Measurements from ENCODE around the gene HEBP2. TPM values are rescaled to one million over a fixed set of nuclear protein-coding genes. Genes with fewer than 3 reads are reported as not detected.
"Not testable (repeated sequence)": the region's sequence is repeated elsewhere in the genome, so short reads cannot be mapped to it uniquely, and the experiment has no call there.

The HEBP2 gene
- total RNA-seq, 2 experiments from 2014 or later = 14.0 to 36.2 TPM

DNA sequence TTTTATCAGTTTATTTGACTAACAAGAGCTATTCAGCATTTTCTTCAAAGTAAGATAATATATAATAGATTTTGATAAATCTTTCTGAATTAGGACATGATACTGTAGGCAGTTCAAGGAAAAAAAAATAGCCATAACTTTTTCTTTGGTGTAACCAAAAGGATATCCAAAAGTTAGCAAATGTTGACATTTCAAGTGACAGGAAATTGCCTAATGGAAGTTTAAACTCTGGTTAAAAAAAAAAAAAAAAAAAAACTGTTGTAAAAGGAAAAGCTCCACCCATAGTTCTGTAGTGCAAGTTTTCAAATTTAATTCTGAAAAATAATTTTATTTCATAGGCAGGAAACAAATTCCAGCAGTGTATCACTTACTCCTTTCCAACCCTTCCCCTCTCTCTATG, 18.8 kb downstream of the HEBP2 start:
- TF ChIP-seq, protein P1, sequence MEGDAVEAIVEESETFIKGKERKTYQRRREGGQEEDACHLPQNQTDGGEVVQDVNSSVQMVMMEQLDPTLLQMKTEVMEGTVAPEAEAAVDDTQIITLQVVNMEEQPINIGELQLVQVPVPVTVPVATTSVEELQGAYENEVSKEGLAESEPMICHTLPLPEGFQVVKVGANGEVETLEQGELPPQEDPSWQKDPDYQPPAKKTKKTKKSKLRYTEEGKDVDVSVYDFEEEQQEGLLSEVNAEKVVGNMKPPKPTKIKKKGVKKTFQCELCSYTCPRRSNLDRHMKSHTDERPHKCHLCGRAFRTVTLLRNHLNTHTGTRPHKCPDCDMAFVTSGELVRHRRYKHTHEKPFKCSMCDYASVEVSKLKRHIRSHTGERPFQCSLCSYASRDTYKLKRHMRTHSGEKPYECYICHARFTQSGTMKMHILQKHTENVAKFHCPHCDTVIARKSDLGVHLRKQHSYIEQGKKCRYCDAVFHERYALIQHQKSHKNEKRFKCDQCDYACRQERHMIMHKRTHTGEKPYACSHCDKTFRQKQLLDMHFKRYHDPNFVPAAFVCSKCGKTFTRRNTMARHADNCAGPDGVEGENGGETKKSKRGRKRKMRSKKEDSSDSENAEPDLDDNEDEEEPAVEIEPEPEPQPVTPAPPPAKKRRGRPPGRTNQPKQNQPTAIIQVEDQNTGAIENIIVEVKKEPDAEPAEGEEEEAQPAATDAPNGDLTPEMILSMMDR (conservative IDR thresholded peaks at IDR 0.05; ENCODE audit: low read length) = no peak
- no peak for TF ChIP-seq EZH2phosphoT487 (IDR thresholded peaks at IDR 0.05; ENCODE audit: borderline replicate concordance, low read depth, low read length)
- intact Hi-C loops (cut with micrococcal nuclease; ENCODE audit: unreplicated experiment) = no loop called here
- ChIA-PET CTCF (ENCODE audit: unreplicated experiment) (no interaction called here), POLR2A (interaction anchor here (0.6 to 1.0 kb wide), 3 partner anchors 83 to 442 kb away, joined by 3 to 4 read pairs (median 3); no protein-coding TSS in a partner anchor)
- Histone ChIP-seq H3K4me2 (ENCODE audit: low read length) (no peak overlapping the region), H2AFZ (ENCODE audit: low read length) (no peak overlapping the region), H3K4me3 (ENCODE audit: low read depth, low read length, poor library complexity, severe bottlenecking) (no peak overlapping the region), H3K36me3 (ENCODE audit: insufficient read depth, low read length) (no peaks in the 10 kb centered on the region), H3K27ac (ENCODE audit: low read depth, low read length, poor library complexity, severe bottlenecking) (no peak overlapping the region), H3K4me1 (ENCODE audit: insufficient read depth, low read length, poor library complexity, severe bottlenecking) (no peaks in the 10 kb centered on the region), H3K9me2 (ENCODE audit: insufficient read depth, low read length) (no peaks in the 10 kb centered on the region), H3K79me2 (ENCODE audit: insufficient read depth, low read depth, low read length) (no peaks in the 10 kb centered on the region), H3K9me3 (ENCODE audit: low read length) (no peaks in the 10 kb centered on the region), H4K20me1 (ENCODE audit: insufficient read depth, low read length) (no peaks in the 10 kb centered on the region)
- no peak for DNase-seq (ENCODE audit: low spot score)
- BruUV-seq (replicated peaks) = no TSS peak

DNA sequence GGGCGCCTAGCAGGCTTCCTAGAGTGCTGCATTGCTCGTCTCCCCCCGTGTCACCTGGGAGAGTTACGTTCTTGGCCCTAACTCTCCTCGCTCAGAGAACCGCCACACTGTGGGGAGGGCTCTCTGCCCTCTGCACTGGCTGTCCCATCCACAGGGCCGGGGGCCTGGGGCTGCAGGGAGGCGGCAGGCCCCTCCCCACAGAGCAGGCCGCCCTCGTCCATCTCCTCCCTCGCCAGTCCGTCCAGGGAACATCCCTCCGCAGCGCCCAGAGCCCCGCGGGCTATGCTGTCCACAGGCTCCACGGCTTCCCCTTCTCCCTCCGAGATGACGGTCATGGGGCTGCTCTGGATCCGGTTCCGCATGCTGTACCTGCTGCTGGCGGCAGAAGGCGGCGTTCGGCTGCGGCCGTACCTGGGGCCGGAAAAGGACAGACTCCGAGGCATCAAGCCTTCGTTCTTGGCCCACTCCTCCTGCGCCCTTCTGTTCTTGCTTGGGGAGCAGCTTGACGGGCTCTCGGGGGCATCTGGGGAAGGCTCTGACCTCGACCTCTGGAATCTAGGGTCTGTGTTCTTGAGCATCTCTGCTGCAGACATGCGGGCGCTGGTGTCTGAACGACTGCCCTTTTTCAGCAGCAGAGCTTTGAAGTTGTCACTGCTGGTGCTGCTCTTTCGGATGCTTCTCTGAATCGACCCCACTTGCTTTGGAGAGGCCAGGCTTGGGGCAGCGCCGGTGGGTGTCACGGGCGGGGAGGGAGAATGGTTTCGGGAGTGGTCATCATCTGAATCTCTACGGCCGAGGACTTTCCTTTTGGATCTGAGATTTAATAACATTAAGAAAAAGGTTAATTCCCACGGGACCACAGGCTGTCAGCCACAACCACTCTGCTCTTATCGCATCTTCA, 20.2 kb downstream of the HEBP2 start:
- no peaks in the 10 kb centered on the region for H3K4me1 ChIP-seq (ENCODE audit: insufficient read depth, low read length, poor library complexity, severe bottlenecking)
- POLR2A ChIA-PET = interaction anchor here (0.6 kb wide), 3 partner anchors 18 to 1469 kb away, joined by 3 to 6 read pairs (median 3); no protein-coding TSS in a partner anchor
- CTCF ChIA-PET (ENCODE audit: unreplicated experiment) = no interaction called here
- H3K4me3 ChIP-seq (ENCODE audit: low read depth, low read length, poor library complexity, severe bottlenecking) = no peak overlapping the region
- H3K9me2 ChIP-seq (ENCODE audit: insufficient read depth, low read length) = no peaks in the 10 kb centered on the region
- TF ChIP-seq, protein P1 (conservative IDR thresholded peaks at IDR 0.05; ENCODE audit: low read length) = no peak
- no peak for TF ChIP-seq EZH2phosphoT487 (IDR thresholded peaks at IDR 0.05; ENCODE audit: borderline replicate concordance, low read depth, low read length)
- no peaks in the 10 kb centered on the region for H3K79me2 ChIP-seq (ENCODE audit: insufficient read depth, low read depth, low read length)
- H4K20me1 ChIP-seq (ENCODE audit: insufficient read depth, low read length) = no peaks in the 10 kb centered on the region
- H2AFZ ChIP-seq (ENCODE audit: low read length) = no peak overlapping the region
- H3K9me3 ChIP-seq (ENCODE audit: low read length) = no peaks in the 10 kb centered on the region
- DNase-seq (ENCODE audit: low spot score) = no peak
- H3K36me3 ChIP-seq (ENCODE audit: insufficient read depth, low read length) = no peaks in the 10 kb centered on the region
- no TSS peak for BruUV-seq (replicated peaks)
- H3K4me2 ChIP-seq (ENCODE audit: low read length) = no peak overlapping the region
- intact Hi-C loops (cut with micrococcal nuclease; ENCODE audit: unreplicated experiment) = no loop called here
- H3K27ac ChIP-seq (ENCODE audit: low read depth, low read length, poor library complexity, severe bottlenecking) = no peak overlapping the region

DNA sequence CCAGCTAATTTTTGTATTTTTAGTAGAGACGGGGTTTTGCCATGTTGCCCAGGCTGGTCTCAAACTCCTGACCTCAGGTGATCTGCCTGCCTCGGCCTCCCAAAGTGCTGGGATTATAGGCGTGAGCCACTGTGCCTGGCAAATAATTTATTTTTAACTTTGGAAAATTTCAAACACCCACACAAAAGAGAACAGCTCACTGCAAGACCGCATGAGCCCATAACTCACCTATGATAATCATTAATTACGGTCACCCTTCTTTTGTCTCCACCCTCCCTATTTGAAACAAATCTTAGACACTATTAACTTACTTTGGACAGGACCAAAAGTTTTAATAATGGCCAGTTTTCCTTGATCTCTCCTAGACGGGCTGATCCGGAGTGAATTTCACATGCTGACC, 21.2 kb downstream of the HEBP2 start:
- H4K20me1 ChIP-seq (ENCODE audit: insufficient read depth, low read length); BruUV-seq (replicated peaks); H3K9me2 ChIP-seq (ENCODE audit: insufficient read depth, low read length); H2AFZ ChIP-seq (ENCODE audit: low read length); H3K4me1 ChIP-seq (ENCODE audit: insufficient read depth, low read length, poor library complexity, severe bottlenecking); H3K9me3 ChIP-seq (ENCODE audit: low read length); H3K27ac ChIP-seq (ENCODE audit: low read depth, low read length, poor library complexity, severe bottlenecking); H3K36me3 ChIP-seq (ENCODE audit: insufficient read depth, low read length); H3K4me3 ChIP-seq (ENCODE audit: low read depth, low read length, poor library complexity, severe bottlenecking); CTCF ChIA-PET (ENCODE audit: unreplicated experiment); H3K79me2 ChIP-seq (ENCODE audit: insufficient read depth, low read depth, low read length); DNase-seq (ENCODE audit: low spot score); H3K4me2 ChIP-seq (ENCODE audit: low read length): not testable (repeated sequence)
- intact Hi-C loops (cut with micrococcal nuclease; ENCODE audit: unreplicated experiment) = loop anchor here (5.0 kb wide), 2 partner anchors 308 to 342 kb away; no protein-coding TSS in a partner anchor
- POLR2A ChIA-PET = interaction anchor here (0.5 to 0.6 kb wide), 2 partner anchors 57 to 312 kb away, joined by 4 read pairs; no protein-coding TSS in a partner anchor

Data from OCI-LY7 (cell line).